Osteoblast (primary cell): Measurements from ENCODE around the gene TSPAN16. TPM values are rescaled to one million over a fixed set of nuclear protein-coding genes. Genes with fewer than 3 reads are reported as not detected.

Source experiments
- DNase-seq: peaks from one replicate; pipeline ENCODE4 v3.0.0; 2011; ENCODE audit warnings: low spot score, mixed read lengths; ENCODE audit not compliant: insufficient read length; ENCODE audit errors: missing footprints
- H2AFZ ChIP-seq: 2 replicates; pipeline ENCODE4 v1.6.0; 2011; ENCODE audit warnings: mild to moderate bottlenecking, low read length
- H3K27ac ChIP-seq: 2 replicates; pipeline ENCODE4 v1.5.1; 2011; ENCODE audit warnings: mild to moderate bottlenecking, low read depth, low read length, moderate library complexity
- H3K27me3 ChIP-seq: 2 replicates; pipeline ENCODE4 v1.6.0; 2012; ENCODE audit warnings: mild to moderate bottlenecking, control low read depth, inconsistent platforms, low read length, moderate library complexity; ENCODE audit not compliant: insufficient read depth
- H3K36me3 ChIP-seq: 2 replicates; pipeline ENCODE4 v1.5.1; 2011; ENCODE audit warnings: mild to moderate bottlenecking, low read length, control low read depth, moderate library complexity; ENCODE audit not compliant: insufficient read depth
- H3K4me1 ChIP-seq: 2 replicates; pipeline ENCODE4 v1.5.1; 2011; ENCODE audit warnings: mild to moderate bottlenecking, low read length, control low read depth, moderate library complexity; ENCODE audit not compliant: insufficient read depth
- H3K4me2 ChIP-seq: 2 replicates; pipeline ENCODE4 v1.6.0; 2011; ENCODE audit warnings: mild to moderate bottlenecking, low read length; ENCODE audit not compliant: insufficient read depth
- H3K4me3 ChIP-seq: fragments of 200-600 bp; sonication (generic); 3 replicates; pipeline ENCODE4 v1.5.1; 2012; ENCODE audit warnings: mild to moderate bottlenecking, low read length, inconsistent platforms; ENCODE audit not compliant: insufficient read depth
- H3K79me2 ChIP-seq: 2 replicates; pipeline ENCODE4 v1.6.0; 2012; ENCODE audit warnings: mild to moderate bottlenecking, low read length, control low read depth, inconsistent platforms; ENCODE audit not compliant: insufficient read depth
- H3K9me3 ChIP-seq: 2 replicates; pipeline ENCODE4 v1.5.1; 2011; ENCODE audit warnings: low read depth, low read length, control low read depth
- H4K20me1 ChIP-seq: 2 replicates; pipeline ENCODE4 v1.6.0; 2012; ENCODE audit warnings: mild to moderate bottlenecking, low read length, control low read depth; ENCODE audit not compliant: insufficient read depth
- total RNA-seq: library from RNA; depleted of rRNA; stranded (reverse); fragments of >200 nt; gene quantifications from 2 replicates; pipeline ENCODE4 v1.2.3, GENCODE V29; 2012
- TF ChIP-seq, protein P1 (sequence below): IDR thresholded peaks from 2 replicates; pipeline ENCODE4 v1.5.1; 2011; ENCODE audit warnings: mild to moderate bottlenecking, low read depth, low read length, moderate library complexity; ENCODE audit errors: extremely low read depth

The TSPAN16 gene
- total RNA-seq, 1 donor: not detected

DNA sequence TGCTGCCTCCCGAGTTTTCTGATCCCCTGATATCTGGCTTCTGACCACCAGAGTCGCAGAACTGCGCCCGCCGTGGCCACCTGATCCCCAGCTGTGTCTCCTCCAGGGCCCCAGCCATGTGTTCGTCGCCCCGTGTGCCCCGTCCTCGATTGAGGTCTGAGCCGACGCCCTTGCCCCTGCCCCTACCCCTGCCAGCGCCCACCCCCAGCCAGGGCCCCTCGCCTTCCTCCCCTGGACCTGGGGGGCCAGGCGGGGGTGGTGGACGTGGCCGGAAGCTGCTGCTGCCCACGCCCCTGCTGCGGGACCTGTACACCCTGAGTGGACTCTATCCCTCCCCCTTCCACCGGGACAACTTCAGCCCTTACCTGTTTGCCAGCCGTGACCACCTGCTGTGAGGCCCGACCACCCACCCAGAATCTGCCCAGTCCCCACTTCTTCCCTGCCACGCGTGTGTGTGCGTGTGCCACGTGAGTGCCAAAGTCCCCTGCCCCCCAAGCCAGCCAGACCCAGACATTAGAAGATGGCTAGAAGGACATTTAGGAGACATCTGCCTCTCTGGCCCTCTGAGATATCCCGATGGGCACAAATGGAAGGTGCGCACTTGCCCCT lies 68.4 kb downstream of the TSPAN16 start:
- TF ChIP-seq, protein P1, sequence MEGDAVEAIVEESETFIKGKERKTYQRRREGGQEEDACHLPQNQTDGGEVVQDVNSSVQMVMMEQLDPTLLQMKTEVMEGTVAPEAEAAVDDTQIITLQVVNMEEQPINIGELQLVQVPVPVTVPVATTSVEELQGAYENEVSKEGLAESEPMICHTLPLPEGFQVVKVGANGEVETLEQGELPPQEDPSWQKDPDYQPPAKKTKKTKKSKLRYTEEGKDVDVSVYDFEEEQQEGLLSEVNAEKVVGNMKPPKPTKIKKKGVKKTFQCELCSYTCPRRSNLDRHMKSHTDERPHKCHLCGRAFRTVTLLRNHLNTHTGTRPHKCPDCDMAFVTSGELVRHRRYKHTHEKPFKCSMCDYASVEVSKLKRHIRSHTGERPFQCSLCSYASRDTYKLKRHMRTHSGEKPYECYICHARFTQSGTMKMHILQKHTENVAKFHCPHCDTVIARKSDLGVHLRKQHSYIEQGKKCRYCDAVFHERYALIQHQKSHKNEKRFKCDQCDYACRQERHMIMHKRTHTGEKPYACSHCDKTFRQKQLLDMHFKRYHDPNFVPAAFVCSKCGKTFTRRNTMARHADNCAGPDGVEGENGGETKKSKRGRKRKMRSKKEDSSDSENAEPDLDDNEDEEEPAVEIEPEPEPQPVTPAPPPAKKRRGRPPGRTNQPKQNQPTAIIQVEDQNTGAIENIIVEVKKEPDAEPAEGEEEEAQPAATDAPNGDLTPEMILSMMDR: no peak
- Histone ChIP-seq H3K9me3 (no peaks in the 10 kb centered on the region), H3K4me3 (no peak overlapping the region), H3K79me2 (no peaks in the 10 kb centered on the region), H3K27ac (no peak overlapping the region), H4K20me1 (peaks cover 8% of the 10 kb centered on the region), H3K4me1 (no peaks in the 10 kb centered on the region), H3K4me2 (no peak overlapping the region), H3K36me3 (peaks cover 40% of the 10 kb centered on the region), H2AFZ (no peak overlapping the region), H3K27me3 (no peaks in the 10 kb centered on the region)
- peak; percentile 53 for DNase-seq

- peak; percentile 72 for DNase-seq
- TF ChIP-seq, protein P1: no peak
- Histone ChIP-seq H3K36me3 (peaks cover 35% of the 10 kb centered on the region), H3K9me3 (no peaks in the 10 kb centered on the region), H3K4me3 (no peak overlapping the region), H3K4me2 (no peak overlapping the region), H3K4me1 (no peaks in the 10 kb centered on the region), H2AFZ (no peak overlapping the region), H3K27me3 (no peaks in the 10 kb centered on the region), H3K79me2 (no peaks in the 10 kb centered on the region), H3K27ac (no peak overlapping the region), H4K20me1 (peaks cover 10% of the 10 kb centered on the region)
Measured at GRCh38 chr19:11364935-11365334, 69.0 kb downstream of the TSPAN16 start.

Other genes starting within 250 kb of the TSPAN16 start
- gene LDLR, start 206.7 kb upstream of the TSPAN16 start, total RNA-seq: 313 and 326 TPM in 2 replicates
- gene SPC24, start 140.4 kb upstream of the TSPAN16 start, total RNA-seq: 5.4 and 6.5 TPM in 2 replicates
- gene KANK2, start 98.6 kb upstream of the TSPAN16 start, total RNA-seq: 253 and 295 TPM in 2 replicates
- not detected in 2 replicates for gene ANGPTL8, start 56.5 kb upstream of the TSPAN16 start, total RNA-seq
- gene DOCK6, start 33.6 kb upstream of the TSPAN16 start, total RNA-seq: 12.7 and 183 TPM in 2 replicates
- 2.1 and 3.3 TPM in 2 replicates for gene RAB3D, start 43.5 kb downstream of the TSPAN16 start, total RNA-seq
- 29.2 and 59.4 TPM in 2 replicates for gene TMEM205, start 50.1 kb downstream of the TSPAN16 start, total RNA-seq
- 4.0 and 8.0 TPM in 2 replicates for gene CCDC159, start 50.4 kb downstream of the TSPAN16 start, total RNA-seq
- gene PLPPR2, start 59.3 kb downstream of the TSPAN16 start, total RNA-seq: 10.6 and 14.1 TPM in 2 replicates
- gene SWSAP1, start 78.5 kb downstream of the TSPAN16 start, total RNA-seq: 0.72 and 0.88 TPM in 2 replicates
- gene EPOR, start 88.2 kb downstream of the TSPAN16 start, total RNA-seq: 1.8 and 2.5 TPM in 2 replicates
- gene RGL3, start 123.2 kb downstream of the TSPAN16 start, total RNA-seq: 0.29 and 0.36 TPM in 2 replicates
- under 0.01 TPM in 2 replicates for gene ODAD3, start 139.0 kb downstream of the TSPAN16 start, total RNA-seq
- gene PRKCSH, start 139.5 kb downstream of the TSPAN16 start, total RNA-seq: 117 and 119 TPM in 2 replicates
- gene ELAVL3, start 184.9 kb downstream of the TSPAN16 start, total RNA-seq: 0.72 TPM in 1 of 2 replicates, not detected in the other
- gene ZNF653, start 209.7 kb downstream of the TSPAN16 start, total RNA-seq: 2.9 and 3.5 TPM in 2 replicates
- gene ECSIT, start 233.0 kb downstream of the TSPAN16 start, total RNA-seq: 36.9 and 37.1 TPM in 2 replicates
- gene CNN1, start 242.7 kb downstream of the TSPAN16 start, total RNA-seq: 7.1 and 9.8 TPM in 2 replicates